Caco-2 (cell line): ENCODE measurements around the gene CAPN15. TPM values are rescaled to one million over a fixed set of nuclear protein-coding genes. Genes with fewer than 3 reads are reported as not detected.

Experiments used
- BruUV-seq: library from RNA; stranded (reverse); fragments of 400-500 nt; replicated peaks from 2 replicates; lab custom pipeline; 2021; lab: Mats Ljungman, UMichigan
- CTCF ChIA-PET: fragments of 300-600 bp; sonication (Branson Sonifier 250); formaldehyde crosslinking; loops from one replicate; lab custom pipeline; 2022; ENCODE audit warnings: antibody characterized with exemption; lab: Charles Lee
- POLR2A ChIA-PET: fragments of 300-600 bp; sonication (Branson Sonifier 250); formaldehyde crosslinking; loops from one replicate; lab custom pipeline; 2022; ENCODE audit warnings: antibody characterized with exemption; lab: Charles Lee
- DNase-seq, 2 experiments: peaks; one replicate each; pipeline versions ENCODE4 v3.0.0 to v3.0.0-alpha.2; 2020 to 2022
- H3K27me3 ChIP-seq: replicated peaks from 2 replicates; pipeline ENCODE4 v1.6.0; 2011; ENCODE audit warnings: low read length; ENCODE audit not compliant: control insufficient read depth, insufficient read depth
- H3K36me3 ChIP-seq: 2 replicates; pipeline ENCODE4 v1.5.1; 2011; ENCODE audit warnings: low read length; ENCODE audit not compliant: control insufficient read depth, insufficient read depth
- H3K4me1 ChIP-seq: fragments of 250-450 bp; sonication (Bioruptor Pico); 2 replicates; pipeline ENCODE4 v1.5.1; 2020; ENCODE audit warnings: mild to moderate bottlenecking
- H3K4me3 ChIP-seq: 2 replicates; pipeline ENCODE4 v1.5.1; 2011; ENCODE audit warnings: low read depth, mild to moderate bottlenecking, control low read depth, low read length
- H3K9me3 ChIP-seq: fragments of 250-450 bp; sonication (Bioruptor Pico); 2 replicates; pipeline ENCODE4 v1.5.1; 2020; ENCODE audit warnings: mild to moderate bottlenecking, moderate library complexity
- H3K27ac Mint-ChIP-seq: one replicate; pipeline ENCODE4 v1.8.0; 2022; ENCODE audit warnings: mixed read lengths; ENCODE audit not compliant: unreplicated experiment
- H3K27me3 Mint-ChIP-seq: one replicate; pipeline ENCODE4 v1.8.0; 2022; ENCODE audit warnings: mixed read lengths; ENCODE audit not compliant: insufficient read depth, unreplicated experiment
- H3K36me3 Mint-ChIP-seq: one replicate; pipeline ENCODE4 v1.8.0; 2022; ENCODE audit warnings: mild to moderate bottlenecking, mixed read lengths; ENCODE audit not compliant: insufficient read depth, unreplicated experiment
- H3K4me1 Mint-ChIP-seq: one replicate; pipeline ENCODE4 v1.8.0; 2022; ENCODE audit warnings: low read depth, mixed read lengths; ENCODE audit not compliant: unreplicated experiment
- H3K4me3 Mint-ChIP-seq: one replicate; pipeline ENCODE4 v1.8.0; 2022; ENCODE audit warnings: mild to moderate bottlenecking, moderate library complexity, mixed read lengths; ENCODE audit not compliant: unreplicated experiment
- H3K9me3 Mint-ChIP-seq: one replicate; pipeline ENCODE4 v1.8.0; 2022; ENCODE audit warnings: mixed read lengths; ENCODE audit not compliant: unreplicated experiment
- CTCF ChIP-seq, 2 experiments: fragments of 200-600 bp in 1 of 2; IDR thresholded peaks; 1 replicate in 1 of 2; 2 replicates in 1 of 2; pipeline versions ENCODE4 v1.5.1 to v1.8.0; 2011 to 2022; ENCODE audit warnings: antibody characterized with exemption in 1 of 2, control low read depth in 1 of 2, inconsistent platforms in 1 of 2, low read depth in 1 of 2, low read length in 1 of 2, mild to moderate bottlenecking in 1 of 2, moderate library complexity in 1 of 2; ENCODE audit not compliant: insufficient read depth in 1 of 2, severe bottlenecking in 1 of 2, unreplicated experiment in 1 of 2
- intact Hi-C: fragments of 100-400 bp; cut with micrococcal nuclease; formaldehyde crosslinking; loops from one replicate; pipeline ENCODE4 v1.10.0; 2022; ENCODE audit not compliant: unreplicated experiment
- microRNA-seq: library from miRNA; unstranded; fragments of <30 nt; microRNA quantifications from one replicate; pipeline ENCODE4 v1.2.0, GENCODE V29; 2022
- total RNA-seq: library from RNA; stranded (reverse); gene quantifications from 2 replicates; pipeline ENCODE4 v1.2.3, GENCODE V29; 2022

CAPN15 gene
- total RNA-seq, 1 experiment from 2014 or later = 85.3 TPM

DNA sequence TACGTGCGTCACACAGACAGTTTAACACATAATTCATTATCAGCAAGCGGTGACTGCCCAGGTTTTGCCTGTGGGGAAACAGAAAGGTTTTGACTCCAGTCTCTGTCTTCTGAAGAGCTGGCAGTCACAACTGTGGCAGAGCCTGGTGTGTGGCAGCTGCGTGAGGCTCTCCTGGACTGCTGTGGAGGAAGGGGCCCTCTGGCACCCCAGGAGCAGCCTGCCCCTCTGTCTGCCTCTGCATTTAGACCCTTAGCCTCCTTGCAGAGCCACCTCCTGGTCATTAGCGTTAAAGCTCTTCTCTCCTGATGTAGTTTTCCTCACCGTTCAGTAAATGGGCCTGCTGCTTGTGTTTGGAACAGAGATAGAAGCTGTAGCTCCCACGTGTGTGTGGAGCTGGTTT, 73.3 kb downstream of the CAPN15 start:
- CTCF ChIA-PET = interaction anchor here (0.6 kb wide), 1 partner anchor 209 kb away, joined by 3 read pairs; no protein-coding TSS in a partner anchor
- Mint-ChIP-seq H3K27me3 (no peaks in the 10 kb centered on the region), H3K9me3 (no peaks in the 10 kb centered on the region), H3K4me3 (no peak overlapping the region), H3K4me1 (no peaks in the 10 kb centered on the region), H3K36me3 (peaks cover 22% of the 10 kb centered on the region), H3K27ac (no peak overlapping the region)
- Histone ChIP-seq H3K4me3 (no peak overlapping the region), H3K27me3 (no peaks in the 10 kb centered on the region), H3K4me1 (no peaks in the 10 kb centered on the region), H3K9me3 (no peaks in the 10 kb centered on the region), H3K36me3 (peaks cover 2% of the 10 kb centered on the region)
- TF ChIP-seq CTCF (IDR thresholded peaks at IDR 0.05; ENCODE audit: insufficient read depth in 1 of 2, low read depth in 1 of 2, low read length in 1 of 2, severe bottlenecking in 1 of 2, unreplicated experiment in 1 of 2) = peak; percentile 15 to 47
- BruUV-seq = no TSS peak
- DNase-seq = no peak
- intact Hi-C loops = no loop called here
- POLR2A ChIA-PET = no interaction called here

- CTCF ChIA-PET = no interaction called here
- no peaks in the 10 kb centered on the region for H3K4me1 ChIP-seq
- H3K9me3 ChIP-seq = no peaks in the 10 kb centered on the region
- H3K27me3 Mint-ChIP-seq = no peaks in the 10 kb centered on the region
- no peaks in the 10 kb centered on the region for H3K27me3 ChIP-seq
- BruUV-seq = no TSS peak
- TF ChIP-seq CTCF (IDR thresholded peaks at IDR 0.05; ENCODE audit: insufficient read depth in 1 of 2, low read depth in 1 of 2, low read length in 1 of 2, severe bottlenecking in 1 of 2, unreplicated experiment in 1 of 2) = no peak
- H3K4me3 Mint-ChIP-seq = no peak overlapping the region
- intact Hi-C loops = no loop called here
- POLR2A ChIA-PET = no interaction called here
- no peak overlapping the region for H3K4me3 ChIP-seq
- H3K9me3 Mint-ChIP-seq = no peaks in the 10 kb centered on the region
- H3K27ac Mint-ChIP-seq = no peak overlapping the region
- peaks cover 5% of the 10 kb centered on the region for H3K36me3 Mint-ChIP-seq
- H3K36me3 ChIP-seq = peaks cover 2% of the 10 kb centered on the region
- DNase-seq = no peak
- no peaks in the 10 kb centered on the region for H3K4me1 Mint-ChIP-seq
Observed at GRCh38 chr16:603933-604332, 76.4 kb downstream of the CAPN15 start.

Small RNA genes lying within 50 kb of the gene (microRNA-seq; reads per million reads assigned to microRNA genes)
- gene MIR3176 (43.5 reads per million, percentile 65 among the genes with 10 or more reads in this experiment), gene MIR5587 (1.9 reads per million, percentile 5 among the genes with 10 or more reads in this experiment)

Other genes starting within 250 kb of the CAPN15 start
- 1.9 and 2.1 TPM in 2 replicates for gene ARHGDIG, start 247.1 kb upstream of the CAPN15 start, total RNA-seq
- gene PDIA2, start 244.5 kb upstream of the CAPN15 start, total RNA-seq = 0.28 and 0.41 TPM in 2 replicates
- 29.7 and 34.5 TPM in 2 replicates for gene AXIN1, start 175.0 kb upstream of the CAPN15 start, total RNA-seq
- gene MRPL28, start 157.2 kb upstream of the CAPN15 start, total RNA-seq = 82.4 and 91.2 TPM in 2 replicates
- gene PGAP6, start 145.7 kb upstream of the CAPN15 start, total RNA-seq = 85.5 and 87.1 TPM in 2 replicates
- gene NME4, start 130.5 kb upstream of the CAPN15 start, total RNA-seq = 140 and 150 TPM in 2 replicates
- gene DECR2, start 125.8 kb upstream of the CAPN15 start, total RNA-seq = 50.2 and 52.6 TPM in 2 replicates
- 31.3 and 35.8 TPM in 2 replicates for gene RAB11FIP3, start 102.1 kb upstream of the CAPN15 start, total RNA-seq
- gene PRR35, start 32.7 kb downstream of the CAPN15 start, total RNA-seq = 0.14 TPM in 1 of 2 replicates, not detected in the other
- not detected in 2 replicates for gene NHLRC4, start 39.3 kb downstream of the CAPN15 start, total RNA-seq
- 45.3 and 45.8 TPM in 2 replicates for gene PIGQ, start 42.3 kb downstream of the CAPN15 start, total RNA-seq
- gene RAB40C, start 62.4 kb downstream of the CAPN15 start, total RNA-seq = 18.7 and 19.1 TPM in 2 replicates
- 0.39 and 0.54 TPM in 2 replicates for gene WFIKKN1, start 103.3 kb downstream of the CAPN15 start, total RNA-seq
- gene METTL26, start 108.6 kb downstream of the CAPN15 start, total RNA-seq = 67.1 and 67.4 TPM in 2 replicates
- gene MCRIP2, start 114.1 kb downstream of the CAPN15 start, total RNA-seq = 33.0 and 40.7 TPM in 2 replicates
- gene WDR90, start 121.7 kb downstream of the CAPN15 start, total RNA-seq = 57.8 and 60.9 TPM in 2 replicates
- 96.7 and 106 TPM in 2 replicates for gene RHOT2, start 140.4 kb downstream of the CAPN15 start, total RNA-seq
- gene RHBDL1, start 148.0 kb downstream of the CAPN15 start, total RNA-seq = 2.9 and 3.2 TPM in 2 replicates
- 77.8 and 86.6 TPM in 2 replicates for gene STUB1, start 152.7 kb downstream of the CAPN15 start, total RNA-seq
- gene JMJD8, start 156.6 kb downstream of the CAPN15 start, total RNA-seq = 46.7 and 52.4 TPM in 2 replicates
- gene WDR24, start 162.7 kb downstream of the CAPN15 start, total RNA-seq = 10.8 and 11.7 TPM in 2 replicates
- 5.9 and 10.5 TPM in 2 replicates for gene FBXL16, start 178.1 kb downstream of the CAPN15 start, total RNA-seq
- gene METRN, start 187.4 kb downstream of the CAPN15 start, total RNA-seq = 20.0 and 23.4 TPM in 2 replicates
- 39.7 and 42.6 TPM in 2 replicates for gene ANTKMT, start 193.4 kb downstream of the CAPN15 start, total RNA-seq
- 3.5 and 4.6 TPM in 2 replicates for gene CCDC78, start 198.7 kb downstream of the CAPN15 start, total RNA-seq
- gene HAGHL, start 199.4 kb downstream of the CAPN15 start, total RNA-seq = 6.8 and 9.7 TPM in 2 replicates
- gene CIAO3, start 213.3 kb downstream of the CAPN15 start, total RNA-seq = 42.9 and 44.5 TPM in 2 replicates
- 0.36 and 0.39 TPM in 2 replicates for gene MSLN, start 233.0 kb downstream of the CAPN15 start, total RNA-seq